OCI-LY7 (cell line): ENCODE results near the gene LRP8. TPM values are rescaled to one million over a fixed set of nuclear protein-coding genes. Genes with fewer than 3 reads are reported as not detected.

Experiments
- BruUV-seq: library from RNA; stranded (reverse); fragments of 400-500 nt; replicated peaks from 2 replicates; lab custom pipeline; 2021; lab: Mats Ljungman, UMichigan
- CTCF ChIA-PET: fragments of 300-600 bp; sonication (Branson Sonifier 250); formaldehyde crosslinking; loops from one replicate; lab custom pipeline; 2022; ENCODE audit warnings: antibody characterized with exemption; ENCODE audit not compliant: unreplicated experiment; lab: Charles Lee
- POLR2A ChIA-PET: fragments of 300-600 bp; sonication (Branson Sonifier 250); formaldehyde crosslinking; loops from one replicate; lab custom pipeline; 2022; ENCODE audit warnings: antibody characterized with exemption; lab: Charles Lee
- DNase-seq: peaks from one replicate; pipeline ENCODE4 v3.0.0-alpha.2; 2015; ENCODE audit warnings: low spot score
- H2AFZ ChIP-seq: fragments of 200-600 bp; sonication (generic), shearing (Covaris generic); 2 replicates; pipeline ENCODE4 v1.6.1; 2014; ENCODE audit warnings: mild to moderate bottlenecking, antibody characterized with exemption, low read length, moderate library complexity
- H3K27ac ChIP-seq: fragments of 200-600 bp; sonication (generic); 2 replicates; pipeline ENCODE4 v1.5.1; 2014; ENCODE audit warnings: mixed run types, low read depth, mild to moderate bottlenecking, moderate library complexity, low read length, inconsistent platforms; ENCODE audit not compliant: poor library complexity, severe bottlenecking
- H3K36me3 ChIP-seq: fragments of 200-600 bp; sonication (generic); 2 replicates; pipeline ENCODE4 v1.6.1; 2014; ENCODE audit warnings: mild to moderate bottlenecking, antibody characterized with exemption, low read length, moderate library complexity, mixed read lengths; ENCODE audit not compliant: insufficient read depth
- H3K4me1 ChIP-seq: fragments of 200-600 bp; sonication (generic); 2 replicates; pipeline ENCODE4 v1.5.1; 2014; ENCODE audit warnings: mild to moderate bottlenecking, low read length; ENCODE audit not compliant: insufficient read depth, poor library complexity, severe bottlenecking
- H3K4me2 ChIP-seq: fragments of 200-600 bp; sonication (generic); 2 replicates; pipeline ENCODE4 v1.6.1; 2014; ENCODE audit warnings: mild to moderate bottlenecking, low read length
- H3K4me3 ChIP-seq: fragments of 200-600 bp; sonication (generic); 2 replicates; pipeline ENCODE4 v1.5.1; 2014; ENCODE audit warnings: mild to moderate bottlenecking, low read depth, low read length; ENCODE audit not compliant: poor library complexity, severe bottlenecking
- H3K79me2 ChIP-seq: fragments of 200-600 bp; sonication (generic); 2 replicates; pipeline ENCODE4 v1.6.1; 2016; ENCODE audit warnings: low read depth, mild to moderate bottlenecking, low read length, moderate library complexity, mixed read lengths; ENCODE audit not compliant: insufficient read depth
- H3K9me2 ChIP-seq: fragments of 200-600 bp; sonication (generic); 2 replicates; pipeline ENCODE4 v1.6.1; 2016; ENCODE audit warnings: mild to moderate bottlenecking, low read length, mixed read lengths; ENCODE audit not compliant: insufficient read depth
- H3K9me3 ChIP-seq: fragments of 200-600 bp; sonication (generic); 2 replicates; pipeline ENCODE4 v1.6.1; 2014; ENCODE audit warnings: mild to moderate bottlenecking, mixed run types, low read length, mixed read lengths
- H4K20me1 ChIP-seq: fragments of 200-600 bp; sonication (generic); 2 replicates; pipeline ENCODE4 v1.6.1; 2014; ENCODE audit warnings: mild to moderate bottlenecking, antibody characterized with exemption, low read length, moderate library complexity, mixed read lengths; ENCODE audit not compliant: insufficient read depth
- CTCF ChIP-seq: fragments of 200-600 bp; sonication (generic); conservative IDR thresholded peaks from 2 replicates; pipeline ENCODE4 v1.5.1; 2014; ENCODE audit warnings: mild to moderate bottlenecking, antibody characterized with exemption, low read length, moderate library complexity, mixed read lengths
- EZH2phosphoT487 ChIP-seq: fragments of 200-600 bp; sonication (generic); IDR thresholded peaks from 2 replicates; pipeline ENCODE4 v1.6.1; 2018; ENCODE audit warnings: low read depth, borderline replicate concordance, mild to moderate bottlenecking, mixed run types, antibody characterized with exemption, low read length, moderate library complexity, mixed read lengths
- intact Hi-C: fragments of 100-400 bp; cut with micrococcal nuclease; formaldehyde crosslinking; loops from one replicate; pipeline ENCODE4 v1.10.0; 2022; ENCODE audit not compliant: unreplicated experiment
- total RNA-seq, 2 experiments: library from RNA; depleted of rRNA in 1 of 2; stranded (reverse); fragments of >200 nt in 1 of 2; shearing (Covaris generic) in 1 of 2; gene quantifications; 2 replicates each; pipeline ENCODE4 v1.2.3, GENCODE V29; 2014 to 2022

Gene LRP8
- total RNA-seq, 2 experiments from 2014 or later = 65.6 to 70.0 TPM

GRCh38 chr1:53367503-53368313 lies 39.8 kb upstream of the LRP8 start:
- ChIA-PET POLR2A (interaction anchor here (0.5 to 1.5 kb wide), 4 partner anchors 8 to 1255 kb away, joined by 3 read pairs; no protein-coding TSS in a partner anchor), CTCF (no interaction called here)
- H3K4me3 ChIP-seq = peak overlapping the region; percentile 62
- DNase-seq = peak; percentile 82
- no TSS peak for BruUV-seq
- peaks cover 9% of the 10 kb centered on the region for H3K4me1 ChIP-seq
- H2AFZ ChIP-seq = peak overlapping the region; percentile 63
- H4K20me1 ChIP-seq = no peaks in the 10 kb centered on the region
- no peaks in the 10 kb centered on the region for H3K9me3 ChIP-seq
- intact Hi-C loops = loop anchor here (5.0 kb wide), 1 partner anchor 40 kb away; the partner anchor contains the start of gene LRP8
- no peaks in the 10 kb centered on the region for H3K36me3 ChIP-seq
- no peaks in the 10 kb centered on the region for H3K79me2 ChIP-seq
- TF ChIP-seq EZH2phosphoT487 = no peak
- TF ChIP-seq CTCF = no peak
- H3K27ac ChIP-seq = peak overlapping the region; percentile 51
- peak overlapping the region; percentile 67 for H3K4me2 ChIP-seq
- H3K9me2 ChIP-seq = no peaks in the 10 kb centered on the region

- Histone ChIP-seq H3K36me3 (no peaks in the 10 kb centered on the region), H3K4me1 (peaks cover 9% of the 10 kb centered on the region), H3K4me2 (peak overlapping the region; percentile 67), H3K4me3 (peak overlapping the region; percentile 62), H4K20me1 (no peaks in the 10 kb centered on the region), H3K27ac (no peak overlapping the region), H3K79me2 (no peaks in the 10 kb centered on the region), H3K9me3 (no peaks in the 10 kb centered on the region), H2AFZ (0 out of 2 replicates have a peak overlapping the region, but pooled peaks have one; percentile 63), H3K9me2 (no peaks in the 10 kb centered on the region)
- no TSS peak for BruUV-seq
- DNase-seq = no peak
- ChIA-PET CTCF (no interaction called here), POLR2A (interaction anchor here (1.5 kb wide), 1 partner anchor 16 kb away, joined by 3 read pairs; no protein-coding TSS in a partner anchor)
- intact Hi-C loops = loop anchor here (5.0 kb wide), 1 partner anchor 40 kb away; the partner anchor contains the start of gene LRP8
- no peak for TF ChIP-seq EZH2phosphoT487
- TF ChIP-seq CTCF = no peak
These were observed 39.1 kb upstream of the LRP8 start for GRCh38 chr1:53366901-53367502.
